NCI-H1436 (cell line): ENCODE measurements around the gene PER3.

Experiments used
- DNase-seq: peaks from one replicate; lab custom pipeline; 2025; lab: John Stamatoyannopoulos, UW

PER3 gene

DNA sequence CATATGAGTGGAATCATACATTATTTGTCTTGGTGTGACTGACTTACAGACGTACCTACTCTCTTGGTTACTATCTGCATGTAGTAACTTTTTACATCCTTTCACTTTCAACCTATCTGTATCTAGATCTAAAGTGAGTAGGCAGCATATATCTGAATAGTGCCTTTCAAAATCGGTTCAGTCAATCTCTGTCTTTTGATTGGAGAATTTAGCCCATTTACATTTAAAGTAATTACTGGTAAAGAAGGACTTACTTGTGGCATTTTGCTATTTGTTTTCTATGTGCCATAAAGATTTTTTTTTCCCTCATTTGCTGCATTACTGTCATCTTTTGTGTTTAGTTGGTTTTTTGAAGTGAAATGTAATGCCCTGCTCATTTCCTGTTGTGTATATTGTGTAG, 54.6 kb downstream of the PER3 start:
- DNase-seq: no peak

DNA sequence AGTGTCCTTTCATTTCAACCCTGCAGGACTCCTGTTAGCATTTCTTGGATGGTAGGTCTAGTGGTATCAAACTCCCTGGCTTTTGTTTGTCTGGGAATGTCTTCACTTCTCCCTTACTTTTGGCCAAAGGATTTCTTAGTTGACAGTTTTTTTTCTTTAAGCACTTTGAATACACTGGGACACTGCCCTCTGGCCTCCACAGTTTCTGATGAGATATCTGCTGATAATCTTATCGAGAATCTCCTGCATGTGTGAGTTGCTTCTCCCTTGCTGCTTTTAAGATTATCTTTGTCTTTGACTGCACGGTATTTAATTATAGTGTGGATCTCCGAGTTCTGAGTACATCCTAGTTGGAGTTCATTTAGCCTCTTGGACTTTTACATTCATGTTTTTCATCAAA, 55.4 kb downstream of the PER3 start:
- DNase-seq: no peak

DNA sequence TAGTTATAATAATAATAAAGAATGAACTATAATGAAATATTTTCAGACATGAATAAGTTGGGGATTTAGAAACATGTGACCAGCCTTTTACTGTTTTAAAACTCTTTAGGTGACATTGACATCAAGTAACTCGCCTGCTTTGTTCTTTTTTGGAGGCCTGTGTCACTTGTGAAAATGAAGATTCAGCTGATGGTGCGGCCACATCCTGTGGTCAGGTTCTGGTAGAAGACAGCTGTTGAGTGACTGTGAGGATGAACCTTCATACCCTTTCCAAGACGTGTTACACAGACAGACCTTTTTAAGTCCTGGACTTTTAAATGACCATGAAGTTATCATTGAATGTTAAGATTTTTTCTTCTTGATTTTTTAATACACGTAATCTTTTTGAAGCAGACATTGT, 58.4 kb downstream of the PER3 start:
- no peak for DNase-seq

DNA sequence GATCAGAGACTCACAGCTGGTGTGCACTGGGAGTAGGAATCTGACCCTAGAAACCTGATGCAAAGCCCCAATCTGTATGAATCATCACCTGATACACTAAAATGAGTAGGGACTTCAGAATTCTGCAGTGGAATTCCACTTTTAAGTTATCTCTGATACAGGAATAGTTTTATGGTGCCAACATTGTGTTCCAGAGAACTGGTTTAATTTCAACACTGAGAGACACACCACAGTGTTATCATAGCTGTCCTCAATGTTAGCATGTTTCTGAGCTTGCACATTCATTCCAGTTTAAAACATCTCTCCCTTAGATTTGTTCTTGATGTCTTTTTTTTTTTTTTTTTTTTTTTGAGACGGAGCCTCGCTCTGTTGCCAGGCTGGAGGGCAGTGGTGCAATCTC, 61.7 kb downstream of the PER3 start:
- no peak for DNase-seq

- DNase-seq: no peak
These were observed 62.6 kb downstream of the PER3 start for GRCh38 chr1:7846656-7847055.

DNA sequence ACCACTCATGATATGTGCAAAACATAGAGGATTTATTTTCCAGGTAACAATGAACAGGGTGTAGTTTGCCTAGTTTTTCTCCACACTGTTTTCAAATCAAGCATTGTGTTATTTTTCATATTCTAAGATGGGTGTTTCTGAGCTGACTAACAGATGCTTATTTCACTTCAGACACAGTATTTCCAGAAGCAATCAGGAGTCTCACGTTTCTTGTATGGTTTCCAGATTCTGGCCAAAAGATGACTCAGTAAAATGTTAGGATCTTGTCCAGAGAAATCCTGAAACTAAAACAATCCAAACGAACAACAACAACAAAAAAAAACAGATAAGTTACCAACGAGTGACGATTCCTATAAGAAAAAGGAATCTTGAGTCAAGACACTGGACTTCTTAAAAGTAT, 63.5 kb downstream of the PER3 start:
- DNase-seq: no peak

DNA sequence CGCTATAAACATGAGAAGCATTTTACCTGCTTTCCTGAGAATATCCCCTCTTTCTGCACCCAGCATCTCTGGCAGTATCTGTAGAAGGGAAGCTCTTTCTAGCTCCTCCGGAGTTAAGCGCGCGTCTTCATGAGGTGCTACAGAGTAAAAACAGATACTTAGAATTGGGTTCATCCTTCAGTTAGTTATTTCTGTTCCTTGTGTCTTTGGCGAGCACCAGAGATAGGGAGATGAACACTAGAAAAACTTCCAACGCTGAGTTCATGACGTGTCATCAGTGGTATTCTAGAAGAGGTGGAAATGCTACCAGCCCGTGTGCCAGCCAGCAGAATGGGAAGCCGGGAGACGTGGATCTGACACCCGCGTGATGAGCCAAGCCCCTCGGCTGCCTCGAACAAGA, 66.7 kb downstream of the PER3 start:
- DNase-seq: no peak

DNA sequence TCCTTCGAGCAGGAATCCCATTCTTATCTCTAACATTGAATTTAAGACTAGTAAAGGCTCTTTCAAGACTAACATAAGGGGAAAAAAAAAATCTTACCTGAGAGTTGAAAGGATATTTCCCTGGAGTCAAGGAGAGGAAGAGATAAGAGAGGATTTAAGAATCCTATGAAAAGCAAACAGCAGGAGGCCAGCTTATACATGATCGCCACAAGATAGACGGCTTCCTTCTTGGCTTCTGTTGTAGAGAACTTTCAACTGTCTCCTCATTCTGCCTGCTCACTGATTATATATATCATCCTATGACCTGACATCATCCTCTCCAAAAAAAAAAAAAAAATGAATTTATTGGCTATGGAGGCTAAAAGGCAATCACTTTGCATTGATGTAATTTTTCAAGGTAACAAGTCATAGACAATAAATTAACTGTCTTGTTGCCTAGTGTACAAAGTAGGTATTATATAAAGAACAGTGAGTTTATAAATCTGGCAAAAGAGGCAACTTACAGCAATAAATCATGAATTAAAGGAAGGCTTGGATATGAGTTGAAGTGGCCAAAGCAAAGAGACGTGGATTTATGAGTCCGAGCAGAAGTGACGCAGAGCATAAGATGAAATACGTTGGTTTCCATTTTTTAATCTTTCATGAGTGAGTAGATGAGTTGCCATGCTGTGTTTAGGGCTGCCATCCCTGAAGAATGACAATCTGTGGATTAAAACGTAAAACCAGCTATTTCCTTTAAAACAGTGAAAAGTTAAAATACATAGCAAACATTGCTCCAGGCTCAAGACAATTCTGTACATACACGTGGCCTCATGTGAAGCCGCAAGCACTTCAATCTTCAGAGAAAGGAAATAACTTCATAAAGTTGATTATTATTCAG, 69.0 kb downstream of the PER3 start, which contains the start of gene UTS2:
TSS of gene UTS2 (minus strand) at position 262 of the 880 bp plus-strand sequence. CDS start at position 200, 62 bp downstream.
- DNase-seq: no peak

DNA sequence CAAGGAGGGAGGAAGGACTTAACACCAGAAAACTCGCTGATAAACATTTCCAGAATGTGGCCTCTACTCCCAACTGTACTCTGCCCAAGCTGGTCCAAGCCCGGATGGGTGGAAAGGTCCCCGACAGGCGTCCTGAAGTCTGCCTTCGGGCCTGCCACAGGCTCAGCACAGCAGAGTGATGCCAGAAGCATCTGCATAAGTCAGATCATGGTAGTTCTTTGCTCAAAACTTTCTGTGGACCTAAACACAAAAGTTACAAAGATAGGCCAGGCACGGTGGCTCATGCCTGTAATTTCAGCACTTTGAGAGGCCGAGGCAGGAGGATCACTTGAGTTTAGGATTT, 69.6 kb downstream of the PER3 start:
- DNase-seq: no peak

DNA sequence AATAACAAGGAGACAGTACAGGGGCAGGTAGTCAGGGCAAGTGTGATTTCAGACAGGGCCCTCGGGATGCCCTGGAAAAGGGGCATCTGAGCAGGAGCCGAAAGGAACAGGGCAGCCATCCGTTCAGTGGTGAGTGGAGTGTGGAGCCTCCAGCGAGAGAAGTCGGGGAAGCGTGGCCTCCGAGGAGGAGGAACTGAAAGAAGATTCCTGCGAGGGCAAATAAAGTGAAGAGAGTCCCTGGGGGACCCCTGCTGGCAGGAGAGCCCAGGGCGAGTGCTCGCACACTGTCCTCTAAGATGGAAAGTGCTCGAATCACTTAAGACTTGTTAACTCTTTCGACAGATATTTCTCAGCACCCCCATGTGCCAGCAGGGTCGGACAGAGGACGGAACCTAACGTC, 72.3 kb downstream of the PER3 start:
- DNase-seq: peak; percentile 7

DNA sequence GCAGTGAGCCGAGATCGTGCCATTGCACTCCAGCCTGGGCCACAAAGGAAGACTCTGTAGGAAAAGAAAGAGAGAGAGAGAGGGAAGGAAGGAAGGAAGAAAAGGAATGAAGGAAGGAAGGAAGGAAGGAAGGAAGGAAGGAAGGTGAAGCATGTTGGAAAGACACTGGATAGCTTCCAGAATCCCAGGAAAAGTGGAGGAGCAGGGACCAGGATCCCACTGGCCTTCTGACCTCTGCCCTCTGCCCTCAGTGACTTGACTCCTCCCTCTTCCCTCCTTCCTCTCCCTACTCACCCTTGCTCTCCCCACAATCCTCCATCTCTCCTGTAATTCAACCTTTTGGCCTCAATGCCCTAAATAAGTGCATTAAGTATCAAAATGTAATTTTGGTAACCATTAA, 72.9 kb downstream of the PER3 start:
- no peak for DNase-seq

- no peak for DNase-seq
These were observed 73.9 kb downstream of the PER3 start for GRCh38 chr1:7857985-7858384.

DNA sequence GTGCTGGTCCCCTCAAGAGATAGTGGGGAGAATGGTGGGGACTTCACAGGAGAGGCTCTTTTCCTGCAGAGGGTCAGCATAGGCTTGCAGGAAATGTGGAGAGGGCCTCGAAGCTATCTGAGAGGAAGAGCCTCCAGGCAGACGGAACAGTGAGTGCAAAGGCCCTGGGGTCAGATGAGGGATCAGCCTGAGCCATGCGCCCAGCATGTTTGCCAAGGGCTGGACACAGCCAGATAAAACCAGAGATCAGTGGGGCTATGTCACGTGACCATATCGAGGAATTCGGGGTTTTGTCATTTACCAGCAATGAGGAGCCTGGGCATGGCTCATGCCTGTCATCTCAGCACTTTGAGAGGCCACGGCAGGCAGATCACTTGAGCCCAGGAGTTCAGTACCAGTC, 75.3 kb downstream of the PER3 start:
- no peak for DNase-seq

- DNase-seq: no peak
These were observed 76.0 kb downstream of the PER3 start for GRCh38 chr1:7860130-7860529.

GRCh38 chr1:7861452-7861851, 77.4 kb downstream of the PER3 start:
- DNase-seq: no peak

DNA sequence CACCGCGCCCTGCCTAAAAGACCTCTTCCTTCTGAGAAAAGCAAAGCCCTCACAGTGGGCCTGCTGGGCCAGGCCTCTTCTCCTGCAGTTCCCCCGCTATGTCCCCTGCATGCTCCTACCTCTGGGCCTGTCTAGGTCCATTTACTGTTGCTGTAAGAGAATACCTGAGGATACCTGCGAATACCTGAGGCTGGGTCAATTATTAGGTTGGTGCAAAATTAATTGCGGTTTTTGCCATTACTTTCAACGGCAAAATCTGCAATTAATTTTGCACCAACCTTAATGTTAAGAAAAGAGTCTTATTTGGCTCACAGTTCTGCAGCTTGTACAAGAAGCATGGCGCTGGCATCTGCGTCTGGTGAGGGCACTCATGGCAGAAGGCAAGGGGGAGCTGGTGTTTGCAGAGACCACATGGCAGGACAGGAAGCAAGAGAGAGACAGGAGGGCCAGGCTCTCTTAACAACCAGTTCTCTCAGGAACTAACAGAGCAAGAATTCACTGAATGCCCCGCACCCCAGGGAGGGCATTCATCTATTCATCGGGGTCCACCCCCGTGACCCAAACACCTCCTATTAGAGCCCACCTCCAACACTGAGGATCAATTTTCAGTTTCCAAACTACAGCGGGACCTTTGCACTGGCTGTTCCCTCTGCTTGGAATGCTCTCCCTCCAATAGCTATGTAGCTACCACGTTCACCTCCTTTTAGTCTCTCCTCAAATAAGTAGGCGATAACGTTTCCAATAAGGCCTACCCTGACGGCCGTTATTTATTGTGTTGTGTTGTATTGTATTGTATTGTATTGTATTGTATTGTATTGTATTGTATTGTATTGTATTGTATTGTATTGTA, 78.3 kb downstream of the PER3 start:
- no peak for DNase-seq

DNA sequence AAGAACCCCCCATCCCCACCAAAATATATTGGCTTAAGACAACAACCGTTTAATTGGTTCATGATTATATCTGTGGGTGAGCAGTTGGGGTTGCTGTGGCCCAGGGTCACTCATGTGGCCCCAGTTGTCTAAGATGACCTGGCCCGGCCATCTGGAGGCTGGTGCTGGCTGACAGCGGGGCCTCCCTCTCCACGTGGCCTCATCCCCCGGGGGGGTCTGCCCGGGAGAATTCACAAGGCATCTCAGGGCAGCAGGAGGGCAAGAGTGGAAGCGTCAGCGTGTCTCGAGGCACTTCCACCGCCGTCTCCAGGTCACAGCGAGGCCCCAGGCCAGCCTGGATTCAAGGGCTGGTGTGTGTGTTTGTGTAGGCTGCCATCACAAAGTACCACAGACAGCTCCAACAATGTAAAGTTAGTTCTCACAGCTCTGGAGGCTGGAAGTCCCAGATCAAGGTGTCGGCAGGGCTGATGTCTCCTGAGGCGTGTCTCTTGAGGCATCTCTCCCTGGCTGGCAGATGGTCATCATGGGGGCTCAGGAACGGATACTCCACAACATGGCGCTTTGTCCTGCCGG, 79.8 kb downstream of the PER3 start:
- no peak for DNase-seq

GRCh38 chr1:7865978-7866377, 81.9 kb downstream of the PER3 start:
- DNase-seq: no peak

GRCh38 chr1:7868070-7868780, 84.1 kb downstream of the PER3 start:
- no peak for DNase-seq

- no peak for DNase-seq
These were observed 85.2 kb downstream of the PER3 start for GRCh38 chr1:7869136-7869920.

GRCh38 chr1:7871136-7871535, 87.0 kb downstream of the PER3 start:
- DNase-seq: no peak
